ENCODE results near the gene CFAP53. TPM values are rescaled to one million over a fixed set of nuclear protein-coding genes. Genes with fewer than 3 reads are reported as not detected.

CFAP53 gene
- total and polyA plus RNA-seq, 2 donors from 2014 or later = 1.3 to 3.9 TPM

DNA sequence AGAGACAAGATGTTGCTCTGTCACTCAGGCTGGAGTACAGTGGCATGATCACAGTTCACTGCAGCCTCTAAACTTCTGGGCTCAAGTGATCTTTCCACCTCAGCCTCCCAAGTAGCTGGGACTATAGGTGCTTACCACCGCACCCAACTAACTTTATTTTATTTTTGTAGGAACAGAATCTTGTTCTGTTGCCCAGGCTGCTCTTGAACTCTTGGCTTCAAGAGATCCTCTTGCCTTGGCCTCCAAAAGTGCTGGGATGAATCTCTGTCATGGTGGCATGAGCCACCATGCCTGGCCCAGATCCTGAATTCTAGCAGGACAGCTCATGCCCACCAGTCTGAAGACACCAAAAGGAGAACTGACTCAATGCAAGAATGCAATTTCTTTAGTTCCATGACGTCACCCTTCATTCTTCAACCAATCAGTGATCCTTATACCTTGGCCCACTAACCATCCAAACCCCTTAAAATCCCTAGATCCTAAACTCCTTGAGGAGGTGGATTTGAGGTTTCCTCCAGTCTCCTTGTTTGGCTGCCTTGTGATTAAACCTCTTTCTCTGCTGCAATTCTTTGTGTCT lies 46.8 kb upstream of the CFAP53 start:
- Histone ChIP-seq H3K27me3 (ENCODE audit: control insufficient read depth, insufficient read depth, low read length) (no peaks in the 10 kb centered on the region), H3K4me1 (ENCODE audit: control insufficient read depth in 2 of 3, insufficient read depth in 2 of 3, low read depth in 1 of 3, low read length in 3 of 3) (peaks cover 0 to 9% (median 4%) of the 10 kb centered on the region in 3 donors), H3K9ac (ENCODE audit: low read length in 3 of 3) (no peak overlapping the region), H3K4me3 (ENCODE audit: low read length in 3 of 3) (no peak overlapping the region), H3K9me3 (ENCODE audit: control insufficient read depth in 2 of 3, insufficient read depth in 1 of 3, low read length in 3 of 3) (no peaks in the 10 kb centered on the region), H3K36me3 (ENCODE audit: control insufficient read depth in 2 of 3, insufficient read depth in 3 of 3, low read length in 3 of 3) (no peaks in the 10 kb centered on the region), H3K27ac (ENCODE audit: low read depth in 2 of 2, low read length in 2 of 2) (peak overlapping the region; percentile 75 to 78)
- intact Hi-C loops (cut with DNase I) = no loop called here
- FAIRE-seq = no peak
- TF ChIP-seq, protein P1, sequence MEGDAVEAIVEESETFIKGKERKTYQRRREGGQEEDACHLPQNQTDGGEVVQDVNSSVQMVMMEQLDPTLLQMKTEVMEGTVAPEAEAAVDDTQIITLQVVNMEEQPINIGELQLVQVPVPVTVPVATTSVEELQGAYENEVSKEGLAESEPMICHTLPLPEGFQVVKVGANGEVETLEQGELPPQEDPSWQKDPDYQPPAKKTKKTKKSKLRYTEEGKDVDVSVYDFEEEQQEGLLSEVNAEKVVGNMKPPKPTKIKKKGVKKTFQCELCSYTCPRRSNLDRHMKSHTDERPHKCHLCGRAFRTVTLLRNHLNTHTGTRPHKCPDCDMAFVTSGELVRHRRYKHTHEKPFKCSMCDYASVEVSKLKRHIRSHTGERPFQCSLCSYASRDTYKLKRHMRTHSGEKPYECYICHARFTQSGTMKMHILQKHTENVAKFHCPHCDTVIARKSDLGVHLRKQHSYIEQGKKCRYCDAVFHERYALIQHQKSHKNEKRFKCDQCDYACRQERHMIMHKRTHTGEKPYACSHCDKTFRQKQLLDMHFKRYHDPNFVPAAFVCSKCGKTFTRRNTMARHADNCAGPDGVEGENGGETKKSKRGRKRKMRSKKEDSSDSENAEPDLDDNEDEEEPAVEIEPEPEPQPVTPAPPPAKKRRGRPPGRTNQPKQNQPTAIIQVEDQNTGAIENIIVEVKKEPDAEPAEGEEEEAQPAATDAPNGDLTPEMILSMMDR (IDR thresholded peaks at IDR 0.05; ENCODE audit: borderline replicate concordance, extremely low read depth, insufficient read depth) = no peak
- no peak for DNase-seq

DNA sequence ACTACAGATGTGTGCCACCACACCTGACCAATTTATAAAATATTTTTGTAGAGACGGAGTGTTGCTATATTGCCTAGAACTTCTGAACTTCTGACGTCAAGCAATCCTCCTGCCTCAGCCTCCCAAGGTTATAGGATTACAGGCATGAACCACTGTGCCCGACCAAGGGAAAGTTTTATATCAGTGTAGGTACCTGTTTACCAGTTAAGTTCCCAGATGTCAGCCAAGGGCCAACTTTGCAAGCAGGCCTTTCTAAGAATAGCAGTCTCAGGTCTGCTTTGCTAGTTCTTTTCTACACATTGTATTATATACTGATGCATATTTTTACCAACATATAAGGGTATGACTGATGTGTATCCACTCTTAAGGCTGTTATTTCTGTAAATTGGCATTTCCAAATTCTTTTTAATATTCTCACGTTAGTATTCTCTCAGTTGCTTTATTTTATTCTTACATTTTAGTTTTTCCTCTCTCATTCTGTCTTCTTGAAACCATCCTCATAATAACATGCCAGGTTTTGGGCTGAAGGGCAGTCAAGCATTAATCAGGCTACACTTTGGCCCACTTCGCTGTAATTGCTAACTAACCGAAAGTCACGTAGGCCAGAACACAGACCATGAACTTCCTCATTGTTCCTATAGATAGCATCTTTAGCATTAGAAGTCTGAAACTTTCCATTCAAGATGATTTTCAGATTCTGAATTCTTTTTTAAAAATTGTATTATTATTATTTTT lies 46.2 kb upstream of the CFAP53 start:
- DNase-seq (peak in 2 of 5 donors; percentile 33 to 42), FAIRE-seq (no peak)
- Histone ChIP-seq H3K4me3 (ENCODE audit: low read length in 3 of 3) (no peak overlapping the region), H3K36me3 (ENCODE audit: control insufficient read depth in 2 of 3, insufficient read depth in 3 of 3, low read length in 3 of 3) (no peaks in the 10 kb centered on the region), H3K9ac (ENCODE audit: low read length in 3 of 3) (no peak overlapping the region), H3K9me3 (ENCODE audit: control insufficient read depth in 2 of 3, insufficient read depth in 1 of 3, low read length in 3 of 3) (no peaks in the 10 kb centered on the region), H3K4me1 (ENCODE audit: control insufficient read depth in 2 of 3, insufficient read depth in 2 of 3, low read depth in 1 of 3, low read length in 3 of 3) (peaks cover 0 to 9% (median 6%) of the 10 kb centered on the region in 3 donors), H3K27me3 (ENCODE audit: control insufficient read depth, insufficient read depth, low read length) (no peaks in the 10 kb centered on the region), H3K27ac (ENCODE audit: low read depth in 2 of 2, low read length in 2 of 2) (peak overlapping the region; percentile 40 to 78)
- TF ChIP-seq, protein P1 (IDR thresholded peaks at IDR 0.05; ENCODE audit: borderline replicate concordance, extremely low read depth, insufficient read depth) = no peak
- intact Hi-C loops (cut with DNase I) = no loop called here

DNA sequence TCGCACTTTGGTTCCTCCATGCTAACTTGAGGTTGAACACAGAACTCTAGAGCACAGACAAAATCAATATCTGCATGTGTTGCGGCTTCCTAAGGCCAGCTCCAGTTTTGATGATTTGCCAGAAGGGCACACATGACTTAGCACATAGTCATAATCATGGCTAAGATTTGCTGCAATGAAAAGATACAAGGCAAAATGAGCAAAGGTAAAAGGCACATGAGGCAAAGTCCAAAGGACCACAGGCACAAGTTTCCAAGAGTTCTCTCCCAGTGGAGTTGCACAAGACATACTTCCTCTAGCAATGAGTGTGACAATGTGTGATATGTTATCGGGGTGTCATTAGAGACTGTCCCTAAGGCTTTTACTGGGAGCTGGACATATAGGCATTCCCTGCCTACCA lies 45.4 kb upstream of the CFAP53 start:
- no peak overlapping the region for H3K4me3 ChIP-seq (ENCODE audit: low read length in 3 of 3)
- H3K9me3 ChIP-seq (ENCODE audit: control insufficient read depth in 2 of 3, insufficient read depth in 1 of 3, low read length in 3 of 3) = no peaks in the 10 kb centered on the region
- TF ChIP-seq, protein P1 (IDR thresholded peaks at IDR 0.05; ENCODE audit: borderline replicate concordance, extremely low read depth, insufficient read depth) = no peak
- DNase-seq (no peak), FAIRE-seq (no peak)
- H3K27me3 ChIP-seq (ENCODE audit: control insufficient read depth, insufficient read depth, low read length) = no peaks in the 10 kb centered on the region
- peaks cover 0 to 9% (median 8%) of the 10 kb centered on the region in 3 donors for H3K4me1 ChIP-seq (ENCODE audit: control insufficient read depth in 2 of 3, insufficient read depth in 2 of 3, low read depth in 1 of 3, low read length in 3 of 3)
- no peak overlapping the region for H3K9ac ChIP-seq (ENCODE audit: low read length in 3 of 3)
- H3K27ac ChIP-seq (ENCODE audit: low read depth in 2 of 2, low read length in 2 of 2) = peak overlapping the region; percentile 40 to 52
- H3K36me3 ChIP-seq (ENCODE audit: control insufficient read depth in 2 of 3, insufficient read depth in 3 of 3, low read length in 3 of 3) = no peaks in the 10 kb centered on the region
- intact Hi-C loops (cut with DNase I) = no loop called here

Data from kidney (tissue), 14 donors.